GM08714 (cell line): ENCODE measurements around the gene MEPCE.
A peak's percentile ranks its signal among the peaks of the same experiment; 100 is the strongest.

Experiments
- H3K4me3 ChIP-seq: fragments of 200-500 bp; sonication (Bioruptor generic); 2 replicates; pipeline ENCODE4 v1.5.1; 2014; ENCODE audit warnings: mild to moderate bottlenecking, low read length, inconsistent platforms
- ZNF274 ChIP-seq: IDR thresholded peaks from 2 replicates; pipeline ENCODE4 v1.6.1; 2012; ENCODE audit warnings: mild to moderate bottlenecking, low read depth, low read length

MEPCE gene

DNA sequence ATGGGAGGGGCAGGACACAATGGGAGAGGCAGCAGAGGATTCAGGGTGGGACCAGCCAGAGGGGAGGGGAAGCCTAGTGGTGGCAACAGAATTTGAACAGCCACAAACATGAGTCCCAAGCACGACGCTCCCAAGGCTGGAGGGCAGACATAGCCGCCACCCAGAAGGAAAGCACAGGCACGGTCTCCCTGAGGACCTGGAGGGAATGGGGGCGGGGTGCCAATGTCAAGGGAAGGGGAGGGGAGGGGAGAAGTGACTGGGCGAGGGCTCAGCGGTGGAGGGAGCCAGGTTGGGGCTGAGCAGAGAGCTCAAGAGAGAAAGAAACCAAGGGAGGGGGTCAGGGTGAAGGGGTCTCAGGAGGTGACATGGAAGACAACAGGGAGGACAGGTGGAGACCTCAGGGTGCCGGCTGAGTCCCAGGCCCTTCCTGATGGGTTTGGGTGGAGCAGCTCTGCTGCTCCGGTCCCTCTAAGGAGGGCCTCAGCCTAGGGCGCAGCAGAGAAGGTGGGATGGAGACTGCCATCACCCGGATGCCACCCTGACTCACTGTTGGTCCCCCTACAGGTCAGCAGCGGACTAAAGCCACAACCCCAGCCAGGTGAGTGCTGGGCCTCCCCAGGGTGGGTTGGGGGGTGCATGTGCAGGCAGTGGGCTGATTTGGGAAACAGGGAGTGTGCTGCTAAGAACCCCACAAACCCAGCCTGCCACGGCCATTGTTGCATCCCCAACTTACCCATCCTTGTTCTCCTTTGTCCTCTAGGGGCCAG is 32.1 kb upstream of the MEPCE start:
- no peak for TF ChIP-seq ZNF274
- no peak overlapping the region for H3K4me3 ChIP-seq

DNA sequence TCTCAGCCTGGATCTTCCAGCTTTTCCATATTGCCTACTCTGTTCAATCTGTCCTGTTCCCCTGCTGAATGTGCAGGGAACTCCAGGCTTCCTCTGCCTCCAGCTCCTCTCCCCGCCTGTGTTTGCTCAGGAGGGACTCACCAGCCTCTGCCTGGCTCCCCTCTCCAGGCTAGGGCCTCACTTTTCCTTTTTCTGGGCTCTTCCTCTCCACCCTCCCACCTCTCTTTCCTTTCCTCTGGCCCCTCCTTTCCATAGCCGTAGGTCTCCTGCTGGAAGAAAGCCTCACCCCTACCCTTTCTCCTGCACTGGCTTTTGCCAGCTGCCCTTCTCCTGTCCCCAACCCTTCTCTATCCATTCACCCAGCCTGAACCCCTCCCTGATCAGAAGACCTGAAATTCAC is 31.4 kb upstream of the MEPCE start:
- H3K4me3 ChIP-seq: no peak overlapping the region

DNA sequence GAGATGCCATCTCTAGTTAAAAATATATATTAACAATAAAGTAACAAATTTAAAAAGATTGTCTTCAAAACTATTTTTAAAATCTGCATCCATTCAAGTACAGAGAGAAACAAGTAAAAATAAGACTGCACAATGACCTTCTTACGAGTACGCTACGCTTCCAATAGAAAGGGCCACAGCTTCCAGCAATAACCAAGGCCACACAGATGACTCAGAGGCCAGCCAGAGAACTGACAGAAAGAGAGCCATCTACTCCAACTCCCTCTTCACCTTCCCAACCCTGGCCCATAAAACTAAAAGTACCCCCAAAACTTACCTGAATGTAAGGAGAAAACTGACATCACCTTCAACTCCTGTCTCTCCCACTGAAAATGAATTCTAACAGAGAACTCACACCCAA is 29.6 kb upstream of the MEPCE start:
- TF ChIP-seq ZNF274: no peak
- H3K4me3 ChIP-seq: no peak overlapping the region

More for the DNA sequence above, 31.4 kb upstream of the MEPCE start:
- no peak for TF ChIP-seq ZNF274

DNA sequence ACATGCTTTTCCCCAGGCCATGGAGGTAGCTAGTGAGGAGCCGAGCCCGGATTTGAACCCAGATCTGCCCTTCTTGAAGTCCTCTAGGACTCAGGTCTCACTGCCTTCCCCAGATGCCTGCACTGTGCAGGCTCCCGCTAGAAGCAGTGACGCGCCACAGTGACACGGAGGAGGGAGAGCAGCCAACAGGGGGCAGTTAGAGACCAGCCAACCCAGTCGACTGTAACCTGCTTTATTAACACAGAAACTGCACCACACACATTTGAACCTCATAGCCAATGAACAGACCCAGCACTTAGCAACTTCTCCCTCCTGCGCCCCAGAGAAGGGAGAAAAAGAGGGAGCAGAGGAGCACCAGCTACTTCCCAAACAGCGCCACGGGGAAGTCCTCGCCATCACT is 29.0 kb upstream of the MEPCE start:
- no peak overlapping the region for H3K4me3 ChIP-seq
- no peak for TF ChIP-seq ZNF274

DNA sequence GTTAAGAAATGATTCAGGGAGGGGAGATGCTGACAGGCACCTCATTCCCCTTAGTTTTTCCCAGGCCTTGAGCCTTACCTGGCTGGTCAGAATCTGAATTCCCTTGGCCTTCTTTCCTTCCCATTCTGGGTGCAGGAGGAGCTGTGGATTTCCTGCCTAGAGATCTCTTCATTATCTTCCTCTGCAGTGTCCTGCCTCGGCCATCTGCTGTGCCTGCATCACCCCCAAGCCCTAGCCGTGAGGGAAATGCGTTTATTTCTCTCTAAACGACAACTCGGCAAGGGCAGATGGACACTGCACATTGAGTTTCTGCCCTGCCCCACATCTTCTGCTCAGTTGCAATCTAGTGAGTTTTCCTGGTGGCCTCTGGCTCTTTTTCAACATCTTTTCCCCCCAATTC is 27.8 kb upstream of the MEPCE start:
- TF ChIP-seq ZNF274: no peak
- no peak overlapping the region for H3K4me3 ChIP-seq

DNA sequence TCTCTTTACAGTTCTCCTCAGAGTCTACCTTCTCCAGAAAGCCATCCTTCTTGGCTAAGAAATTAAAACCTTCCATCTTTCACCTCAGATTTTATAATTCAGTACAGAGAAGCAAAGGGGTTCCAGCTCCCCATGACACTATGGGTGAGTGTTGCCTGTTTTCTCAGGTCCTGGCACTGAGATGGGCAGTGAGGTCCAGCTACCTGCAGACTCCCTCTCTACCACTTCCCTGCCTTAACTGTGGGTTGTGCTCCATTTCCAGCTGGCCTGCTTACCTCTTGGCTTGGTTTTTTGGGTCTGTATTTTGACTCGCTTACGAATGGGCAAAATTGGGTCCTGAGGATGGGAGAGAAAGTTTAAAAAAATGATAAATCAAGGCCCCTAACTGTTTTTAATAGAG is 27.4 kb upstream of the MEPCE start:
- H3K4me3 ChIP-seq: no peak overlapping the region
- TF ChIP-seq ZNF274: no peak

DNA sequence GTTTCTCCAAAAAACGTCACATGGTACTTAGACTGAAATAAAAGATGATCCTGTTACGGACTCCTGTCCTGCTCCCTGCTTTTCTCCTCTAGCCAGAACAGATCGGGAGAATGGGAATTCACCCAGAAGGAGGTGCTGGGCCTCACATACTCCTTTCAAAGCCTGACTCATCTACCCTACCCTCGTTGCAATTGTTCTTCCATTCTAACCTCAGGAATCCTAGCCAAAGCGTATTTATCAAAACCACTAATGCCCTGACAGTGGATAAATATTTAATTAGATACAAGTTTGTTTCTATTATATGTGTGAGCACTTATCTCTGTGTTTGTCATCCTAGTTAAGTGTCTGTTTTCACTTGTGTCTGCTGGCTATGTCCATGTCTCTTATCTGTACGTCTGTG is 22.9 kb upstream of the MEPCE start:
- no peak overlapping the region for H3K4me3 ChIP-seq
- no peak for TF ChIP-seq ZNF274

DNA sequence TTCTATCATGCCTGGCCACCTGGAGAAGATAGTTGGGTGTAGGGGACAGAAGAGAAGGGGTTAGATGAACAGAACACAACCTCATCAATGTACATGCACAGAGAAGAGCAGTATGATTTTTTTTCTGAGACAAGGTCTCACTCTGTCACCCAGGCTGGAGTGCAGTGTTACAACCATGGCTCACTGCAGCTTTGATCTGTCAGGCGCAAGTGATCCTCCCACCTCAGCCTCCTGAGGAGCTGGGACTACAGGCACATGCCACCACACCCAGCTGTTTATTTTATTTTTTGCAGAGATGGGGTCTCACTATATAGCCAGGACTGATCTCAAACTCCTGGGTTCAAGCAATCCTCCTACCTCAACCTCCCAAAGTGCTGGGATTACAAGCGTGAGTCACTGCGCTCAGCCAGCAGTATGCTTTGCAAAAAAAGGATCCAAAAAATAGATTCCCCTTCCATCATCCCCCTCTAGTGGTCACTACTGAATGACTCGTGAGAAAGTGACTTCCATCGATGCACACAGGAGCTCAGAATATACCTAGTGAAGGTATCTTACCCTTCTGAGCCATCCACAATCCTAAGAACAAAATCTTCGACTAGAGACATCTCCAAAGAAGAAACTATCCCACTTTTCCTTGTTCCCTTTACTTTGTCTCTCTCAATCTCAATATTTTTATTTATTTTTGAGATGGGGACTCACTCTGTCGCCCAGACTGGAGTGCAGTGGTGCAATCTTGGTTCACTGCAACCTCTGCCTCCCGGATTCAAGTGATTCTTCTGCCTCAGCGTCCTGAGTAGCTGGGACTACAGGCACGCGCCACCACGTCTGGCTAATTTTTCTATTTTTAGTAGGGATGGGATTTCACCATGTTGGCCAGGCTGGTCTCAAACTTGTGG is 22.1 kb upstream of the MEPCE start:
- H3K4me3 ChIP-seq: no peak overlapping the region
- no peak for TF ChIP-seq ZNF274

DNA sequence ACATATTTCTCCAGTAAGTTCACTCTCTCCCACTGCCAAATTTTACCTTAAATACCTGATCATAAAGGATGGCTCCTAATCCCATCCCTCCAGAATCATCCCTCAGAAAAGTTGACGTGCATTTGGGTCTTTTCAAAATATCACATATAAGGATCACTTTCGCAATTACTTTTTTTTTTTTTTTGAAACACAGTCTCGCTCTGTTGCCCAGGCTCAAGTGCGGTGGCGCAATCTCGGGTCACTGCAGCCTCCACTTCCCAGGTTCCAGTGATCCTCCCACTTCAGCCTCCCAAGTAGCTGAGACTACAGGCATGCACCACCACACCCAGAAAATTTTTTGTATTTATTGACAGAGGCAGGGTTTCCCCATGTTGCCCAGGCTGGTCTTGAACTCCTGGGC is 18.5 kb upstream of the MEPCE start:
- no peak overlapping the region for H3K4me3 ChIP-seq
- no peak for TF ChIP-seq ZNF274

DNA sequence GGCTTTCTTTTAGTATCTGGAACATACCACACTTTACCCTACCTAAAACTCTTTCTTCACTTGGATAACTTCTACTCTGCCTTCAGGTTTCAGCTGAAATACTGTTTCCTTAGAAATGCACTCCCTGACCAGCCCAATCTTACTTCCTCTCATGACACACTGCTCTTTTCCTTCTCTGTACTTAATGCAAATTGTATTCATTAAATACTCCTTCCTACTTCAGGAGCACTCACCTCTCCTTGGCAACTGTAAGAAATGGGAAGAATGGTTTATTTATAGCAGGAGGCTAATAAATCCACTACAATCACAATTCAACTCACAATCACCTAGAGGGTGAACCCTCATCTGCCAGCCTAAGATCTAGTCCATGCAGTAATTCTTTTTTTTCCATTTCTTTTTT is 16.3 kb upstream of the MEPCE start:
- no peak for TF ChIP-seq ZNF274
- peak overlapping the region; percentile 48; the same call in 1 of the 2 replicates for H3K4me3 ChIP-seq

DNA sequence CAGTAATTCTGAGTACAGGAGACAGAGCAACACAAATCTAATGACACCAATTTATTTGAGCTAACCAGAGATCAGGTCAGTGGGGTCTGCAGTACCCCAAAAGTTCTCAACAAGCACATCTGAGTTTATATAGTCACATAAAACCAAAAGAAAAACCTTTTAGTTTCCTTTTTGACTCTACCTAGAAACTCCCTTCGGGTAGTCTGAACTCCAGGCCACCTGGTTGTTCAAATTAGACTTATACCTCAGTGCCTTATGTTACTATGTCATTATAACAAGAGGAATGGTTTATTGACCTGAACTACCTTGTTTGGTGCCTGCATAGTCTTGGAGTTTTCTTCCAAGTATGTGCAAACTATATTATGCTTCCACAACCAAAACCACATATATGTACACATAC is 15.7 kb upstream of the MEPCE start:
- TF ChIP-seq ZNF274: no peak
- peak overlapping the region; percentile 48; the same call in 1 of the 2 replicates for H3K4me3 ChIP-seq

DNA sequence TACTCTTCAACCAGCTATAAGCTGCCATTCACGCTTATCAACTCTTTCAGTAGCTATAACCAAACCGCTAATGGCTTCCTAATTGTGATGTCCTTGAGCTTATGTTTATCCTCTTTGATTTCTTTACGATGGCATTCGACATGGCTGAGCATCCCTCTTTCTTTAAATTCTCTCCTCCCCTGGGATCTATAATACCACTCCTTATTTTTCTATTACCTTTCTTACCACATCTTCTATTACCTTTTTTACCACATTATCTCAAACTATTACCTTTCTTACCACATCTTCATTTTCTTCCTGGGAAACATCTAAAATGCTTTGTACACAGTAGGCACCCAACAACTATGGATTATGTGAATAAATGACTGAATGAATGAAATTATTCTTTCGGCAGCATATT is 14.2 kb upstream of the MEPCE start:
- no peak for TF ChIP-seq ZNF274
- H3K4me3 ChIP-seq: no peak overlapping the region

DNA sequence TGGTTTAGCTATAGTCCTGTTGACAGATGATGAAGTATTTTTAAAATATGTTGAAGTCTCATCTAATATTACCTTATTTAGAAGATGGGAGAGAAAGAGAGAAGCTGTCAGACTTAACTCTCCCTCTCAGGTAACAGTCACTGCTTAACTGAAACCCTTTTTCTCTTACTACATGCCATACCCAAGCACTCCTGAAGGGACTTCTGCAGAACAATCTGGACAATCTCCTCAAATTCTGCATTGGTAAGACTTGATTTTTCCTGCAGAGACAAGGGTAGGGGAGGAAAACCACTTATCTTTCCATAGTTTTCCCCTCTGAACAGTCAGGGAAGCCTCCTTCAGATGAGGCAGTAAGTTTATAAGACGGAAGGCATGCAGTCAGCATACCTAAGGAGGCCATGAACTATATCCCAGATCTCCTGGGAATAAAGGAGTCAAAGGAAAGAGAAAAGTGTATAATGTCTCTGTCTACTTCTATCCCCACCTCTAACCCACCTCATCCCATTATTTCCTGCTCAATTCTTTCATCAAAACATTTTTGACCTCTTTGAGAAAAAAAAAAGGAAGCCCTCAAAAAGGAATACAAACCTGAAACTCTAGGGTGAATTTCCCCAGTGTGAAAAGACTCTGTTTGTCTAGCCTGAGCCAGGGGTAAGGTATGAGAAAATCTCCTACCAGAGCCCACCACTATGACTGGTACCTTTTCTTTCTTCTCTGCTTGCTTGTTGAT is 10.5 kb upstream of the MEPCE start:
- no peak overlapping the region for H3K4me3 ChIP-seq
- TF ChIP-seq ZNF274: no peak

DNA sequence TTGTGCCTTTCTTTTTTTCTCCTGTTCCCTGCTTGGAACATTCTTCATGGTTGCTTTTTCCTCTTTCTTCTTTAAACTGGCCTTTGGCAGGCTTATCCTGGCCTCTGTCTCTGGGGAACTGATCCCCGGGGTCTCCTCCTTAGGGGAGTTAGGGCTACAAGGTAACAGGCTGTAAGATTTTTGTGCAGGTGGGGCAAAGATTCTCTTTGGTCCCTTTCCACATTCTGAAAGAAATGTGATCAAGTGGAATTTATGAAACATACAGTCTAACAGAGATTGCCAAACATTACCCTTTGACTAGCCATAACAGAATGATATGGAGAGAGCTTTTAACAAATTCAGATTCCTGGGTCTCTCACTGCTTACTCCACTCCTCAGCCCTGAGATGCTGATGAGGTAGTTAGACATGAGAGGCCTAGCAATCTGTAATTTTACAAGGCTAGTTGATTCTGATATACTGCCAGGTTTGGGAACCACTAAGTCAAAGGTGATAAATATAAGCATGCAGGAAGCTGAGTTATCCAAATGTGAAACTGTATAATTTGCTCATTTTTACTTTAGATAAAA is 9.9 kb upstream of the MEPCE start:
- H3K4me3 ChIP-seq: no peak overlapping the region; the same call in 1 of the 2 replicates
- no peak for TF ChIP-seq ZNF274
